Caco-2 (cell line): ENCODE results near the gene PDCD6IP. TPM values are rescaled to one million over a fixed set of nuclear protein-coding genes. Genes with fewer than 3 reads are reported as not detected.

Experiments
- BruUV-seq: library from RNA; stranded (reverse); fragments of 400-500 nt; replicated peaks from 2 replicates; lab custom pipeline; 2021; lab: Mats Ljungman, UMichigan
- CTCF ChIA-PET: fragments of 300-600 bp; sonication (Branson Sonifier 250); formaldehyde crosslinking; loops from one replicate; lab custom pipeline; 2022; ENCODE audit warnings: antibody characterized with exemption; lab: Charles Lee
- POLR2A ChIA-PET: fragments of 300-600 bp; sonication (Branson Sonifier 250); formaldehyde crosslinking; loops from one replicate; lab custom pipeline; 2022; ENCODE audit warnings: antibody characterized with exemption; lab: Charles Lee
- DNase-seq, 2 experiments: peaks; one replicate each; pipeline versions ENCODE4 v3.0.0 to v3.0.0-alpha.2; 2020 to 2022
- H3K27me3 ChIP-seq: replicated peaks from 2 replicates; pipeline ENCODE4 v1.6.0; 2011; ENCODE audit warnings: low read length; ENCODE audit not compliant: control insufficient read depth, insufficient read depth
- H3K36me3 ChIP-seq: 2 replicates; pipeline ENCODE4 v1.5.1; 2011; ENCODE audit warnings: low read length; ENCODE audit not compliant: control insufficient read depth, insufficient read depth
- H3K4me1 ChIP-seq: fragments of 250-450 bp; sonication (Bioruptor Pico); 2 replicates; pipeline ENCODE4 v1.5.1; 2020; ENCODE audit warnings: mild to moderate bottlenecking
- H3K4me3 ChIP-seq: 2 replicates; pipeline ENCODE4 v1.5.1; 2011; ENCODE audit warnings: low read depth, mild to moderate bottlenecking, control low read depth, low read length
- H3K9me3 ChIP-seq: fragments of 250-450 bp; sonication (Bioruptor Pico); 2 replicates; pipeline ENCODE4 v1.5.1; 2020; ENCODE audit warnings: mild to moderate bottlenecking, moderate library complexity
- H3K27ac Mint-ChIP-seq: one replicate; pipeline ENCODE4 v1.8.0; 2022; ENCODE audit warnings: mixed read lengths; ENCODE audit not compliant: unreplicated experiment
- H3K27me3 Mint-ChIP-seq: one replicate; pipeline ENCODE4 v1.8.0; 2022; ENCODE audit warnings: mixed read lengths; ENCODE audit not compliant: insufficient read depth, unreplicated experiment
- H3K36me3 Mint-ChIP-seq: one replicate; pipeline ENCODE4 v1.8.0; 2022; ENCODE audit warnings: mild to moderate bottlenecking, mixed read lengths; ENCODE audit not compliant: insufficient read depth, unreplicated experiment
- H3K4me1 Mint-ChIP-seq: one replicate; pipeline ENCODE4 v1.8.0; 2022; ENCODE audit warnings: low read depth, mixed read lengths; ENCODE audit not compliant: unreplicated experiment
- H3K4me3 Mint-ChIP-seq: one replicate; pipeline ENCODE4 v1.8.0; 2022; ENCODE audit warnings: mild to moderate bottlenecking, moderate library complexity, mixed read lengths; ENCODE audit not compliant: unreplicated experiment
- H3K9me3 Mint-ChIP-seq: one replicate; pipeline ENCODE4 v1.8.0; 2022; ENCODE audit warnings: mixed read lengths; ENCODE audit not compliant: unreplicated experiment
- intact Hi-C: fragments of 100-400 bp; cut with micrococcal nuclease; formaldehyde crosslinking; loops from one replicate; pipeline ENCODE4 v1.10.0; 2022; ENCODE audit not compliant: unreplicated experiment
- total RNA-seq: library from RNA; stranded (reverse); gene quantifications from 2 replicates; pipeline ENCODE4 v1.2.3, GENCODE V29; 2022
- TF ChIP-seq, protein P1 (sequence below), 2 experiments: fragments of 200-600 bp in 1 of 2; IDR thresholded peaks; 1 replicate in 1 of 2; 2 replicates in 1 of 2; pipeline versions ENCODE4 v1.5.1 to v1.8.0; 2011 to 2022; ENCODE audit warnings: antibody characterized with exemption in 1 of 2, control low read depth in 1 of 2, inconsistent platforms in 1 of 2, low read depth in 1 of 2, low read length in 1 of 2, mild to moderate bottlenecking in 1 of 2, moderate library complexity in 1 of 2; ENCODE audit not compliant: insufficient read depth in 1 of 2, severe bottlenecking in 1 of 2, unreplicated experiment in 1 of 2

The PDCD6IP gene
- total RNA-seq, 1 experiment from 2014 or later: 185 TPM

DNA sequence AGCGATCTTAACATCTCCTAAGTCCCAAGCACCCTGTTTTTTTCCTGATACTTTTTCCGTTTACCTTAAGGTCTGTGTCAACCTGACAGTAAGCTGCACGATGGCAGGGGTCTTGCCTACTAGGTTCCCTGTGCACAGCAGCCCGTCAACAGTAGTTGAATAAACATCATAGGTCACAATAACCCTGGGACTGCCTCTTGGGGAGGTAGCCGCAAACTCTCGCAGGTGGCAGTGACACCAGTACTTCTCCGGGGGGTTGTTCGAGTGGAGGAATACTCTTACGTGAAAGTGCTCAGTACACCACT lies 365 bp upstream of the PDCD6IP start:
- Mint-ChIP-seq H3K4me1 (peaks cover 16% of the 10 kb centered on the region), H3K27ac (peak overlapping the region; percentile 91), H3K36me3 (peaks cover 29% of the 10 kb centered on the region), H3K4me3 (peak overlapping the region; percentile 91), H3K27me3 (no peaks in the 10 kb centered on the region), H3K9me3 (peaks cover 5% of the 10 kb centered on the region)
- H3K36me3 ChIP-seq: peaks cover 1% of the 10 kb centered on the region
- ChIA-PET POLR2A (interaction anchor here (0.6 to 2.2 kb wide), 6 partner anchors 9 to 357 kb away, joined by 3 to 26 read pairs (median 4); partner anchors contain the start of gene UBP1), CTCF (interaction anchor here (2.7 kb wide), 1 partner anchor 11 kb away, joined by 14 read pairs; no protein-coding TSS in a partner anchor)
- intact Hi-C loops: no loop called here
- no TSS peak for BruUV-seq
- H3K4me3 ChIP-seq: peak overlapping the region; percentile 75
- no peaks in the 10 kb centered on the region for H3K9me3 ChIP-seq
- TF ChIP-seq, protein P1, sequence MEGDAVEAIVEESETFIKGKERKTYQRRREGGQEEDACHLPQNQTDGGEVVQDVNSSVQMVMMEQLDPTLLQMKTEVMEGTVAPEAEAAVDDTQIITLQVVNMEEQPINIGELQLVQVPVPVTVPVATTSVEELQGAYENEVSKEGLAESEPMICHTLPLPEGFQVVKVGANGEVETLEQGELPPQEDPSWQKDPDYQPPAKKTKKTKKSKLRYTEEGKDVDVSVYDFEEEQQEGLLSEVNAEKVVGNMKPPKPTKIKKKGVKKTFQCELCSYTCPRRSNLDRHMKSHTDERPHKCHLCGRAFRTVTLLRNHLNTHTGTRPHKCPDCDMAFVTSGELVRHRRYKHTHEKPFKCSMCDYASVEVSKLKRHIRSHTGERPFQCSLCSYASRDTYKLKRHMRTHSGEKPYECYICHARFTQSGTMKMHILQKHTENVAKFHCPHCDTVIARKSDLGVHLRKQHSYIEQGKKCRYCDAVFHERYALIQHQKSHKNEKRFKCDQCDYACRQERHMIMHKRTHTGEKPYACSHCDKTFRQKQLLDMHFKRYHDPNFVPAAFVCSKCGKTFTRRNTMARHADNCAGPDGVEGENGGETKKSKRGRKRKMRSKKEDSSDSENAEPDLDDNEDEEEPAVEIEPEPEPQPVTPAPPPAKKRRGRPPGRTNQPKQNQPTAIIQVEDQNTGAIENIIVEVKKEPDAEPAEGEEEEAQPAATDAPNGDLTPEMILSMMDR (IDR thresholded peaks at IDR 0.05; ENCODE audit: insufficient read depth in 1 of 2, low read depth in 1 of 2, low read length in 1 of 2, severe bottlenecking in 1 of 2, unreplicated experiment in 1 of 2): no peak
- peaks cover 10% of the 10 kb centered on the region; the same call in 1 of the 2 replicates for H3K4me1 ChIP-seq
- H3K27me3 ChIP-seq: no peaks in the 10 kb centered on the region
- no peak for DNase-seq

DNA sequence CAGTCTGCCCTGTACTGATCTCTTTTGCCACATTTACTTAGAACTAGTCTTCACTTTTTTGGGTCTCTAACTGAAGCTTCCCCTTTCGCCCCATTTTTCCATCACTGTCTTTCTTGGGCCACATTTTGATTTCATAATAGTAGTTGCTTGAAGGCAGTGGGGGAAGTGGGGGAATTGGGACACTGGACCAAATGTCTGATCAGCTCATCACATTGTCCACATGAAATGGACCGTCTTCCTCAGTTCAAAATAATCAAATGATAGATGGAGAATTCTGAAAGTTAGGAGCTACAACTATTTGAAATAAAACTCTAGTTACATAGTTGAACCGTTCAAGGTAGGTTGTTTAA lies 747 bp downstream of the PDCD6IP start:
- no TSS peak for BruUV-seq
- intact Hi-C loops: no loop called here

DNA sequence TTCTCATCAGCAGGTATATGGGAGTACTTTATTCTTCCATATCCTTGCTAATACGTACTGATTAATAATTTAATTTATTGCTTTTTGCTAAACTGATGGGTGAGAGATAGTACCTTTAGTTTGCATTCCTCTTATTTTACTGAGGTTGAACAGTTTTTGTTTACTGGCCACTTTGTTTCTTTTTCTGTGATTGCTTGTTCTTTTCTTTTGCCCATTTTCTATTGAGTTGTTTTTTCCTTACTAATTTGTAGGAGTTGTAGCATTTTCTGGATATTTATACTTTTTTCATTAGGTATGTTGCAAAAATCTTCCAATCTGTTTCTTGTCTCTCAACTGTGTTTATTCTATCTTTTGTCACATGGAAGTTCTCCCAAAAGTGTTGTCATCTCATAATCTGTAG lies 4.8 kb downstream of the PDCD6IP start:
- Mint-ChIP-seq H3K4me3 (no peak overlapping the region), H3K27me3 (no peaks in the 10 kb centered on the region), H3K27ac (peak overlapping the region; percentile 35), H3K36me3 (peaks cover 45% of the 10 kb centered on the region), H3K4me1 (no peaks in the 10 kb centered on the region), H3K9me3 (peaks cover 14% of the 10 kb centered on the region)
- H3K36me3 ChIP-seq: peaks cover 1% of the 10 kb centered on the region
- no TSS peak for BruUV-seq
- intact Hi-C loops: no loop called here
- POLR2A ChIA-PET: no interaction called here
- no peaks in the 10 kb centered on the region for H3K27me3 ChIP-seq
- DNase-seq: no peak
- no peaks in the 10 kb centered on the region; the same call in 1 of the 2 replicates for H3K9me3 ChIP-seq
- H3K4me3 ChIP-seq: no peak overlapping the region
- H3K4me1 ChIP-seq: peaks cover 10% of the 10 kb centered on the region; the same call in 1 of the 2 replicates
- TF ChIP-seq, protein P1 (IDR thresholded peaks at IDR 0.05; ENCODE audit: insufficient read depth in 1 of 2, low read depth in 1 of 2, low read length in 1 of 2, severe bottlenecking in 1 of 2, unreplicated experiment in 1 of 2): no peak
- CTCF ChIA-PET: no interaction called here

More for the DNA sequence above, 747 bp downstream of the PDCD6IP start:
- no peaks in the 10 kb centered on the region; the same call in 1 of the 2 replicates for H3K9me3 ChIP-seq
- peaks cover 10% of the 10 kb centered on the region; the same call in 1 of the 2 replicates for H3K4me1 ChIP-seq
- ChIA-PET POLR2A (interaction anchor here (0.6 to 2.2 kb wide), 3 partner anchors 12 to 358 kb away, joined by 3 to 26 read pairs (median 17); partner anchors contain the start of gene UBP1), CTCF (interaction anchor here (2.7 kb wide), 1 partner anchor 12 kb away, joined by 14 read pairs; no protein-coding TSS in a partner anchor)
- Mint-ChIP-seq H3K9me3 (peaks cover 14% of the 10 kb centered on the region), H3K36me3 (peaks cover 40% of the 10 kb centered on the region), H3K4me1 (peaks cover 16% of the 10 kb centered on the region), H3K27me3 (no peaks in the 10 kb centered on the region), H3K4me3 (peak overlapping the region; percentile 91), H3K27ac (peak overlapping the region; percentile 91)
- TF ChIP-seq, protein P1 (IDR thresholded peaks at IDR 0.05; ENCODE audit: insufficient read depth in 1 of 2, low read depth in 1 of 2, low read length in 1 of 2, severe bottlenecking in 1 of 2, unreplicated experiment in 1 of 2): no peak
- DNase-seq: no peak
- H3K4me3 ChIP-seq: peak overlapping the region; percentile 75
- H3K27me3 ChIP-seq: no peaks in the 10 kb centered on the region
- peaks cover 1% of the 10 kb centered on the region for H3K36me3 ChIP-seq
